PC-3 (cell line): Measurements from ENCODE around the gene CNGA2. TPM values are rescaled to one million over a fixed set of nuclear protein-coding genes. Genes with fewer than 3 reads are reported as not detected.

Experiments
- ATAC-seq: fragments of 200-7000 bp; cut with Tn5 transposase; 2 replicates; pipeline ENCODE4 v1.9.1; 2020; ENCODE audit warnings: mild to moderate bottlenecking, moderate library complexity
- BruUV-seq: library from RNA; stranded (reverse); fragments of 400-500 nt; replicated peaks from 2 replicates; lab custom pipeline; 2021; lab: Mats Ljungman, UMichigan
- CTCF ChIA-PET: fragments of 300-600 bp; sonication (Branson Sonifier 250); formaldehyde crosslinking; loops from one replicate; lab custom pipeline; 2022; ENCODE audit warnings: antibody characterized with exemption; lab: Charles Lee
- POLR2A ChIA-PET: fragments of 300-600 bp; sonication (Branson Sonifier 250); formaldehyde crosslinking; loops from one replicate; lab custom pipeline; 2022; ENCODE audit warnings: antibody characterized with exemption; ENCODE audit not compliant: unreplicated experiment; lab: Charles Lee
- DNase-seq: peaks from one replicate; pipeline ENCODE4 v3.0.0-alpha.2; 2015
- H2AFZ ChIP-seq: fragments of 300-600 bp; sonication (generic); 2 replicates; pipeline ENCODE4 v1.6.0; 2016; ENCODE audit warnings: antibody characterized with exemption, low read length
- H3F3A ChIP-seq: fragments of 300-600 bp; sonication (generic); one replicate; pipeline ENCODE4 v1.6.0; 2017; ENCODE audit warnings: antibody characterized with exemption, low read length, control low read depth, mild to moderate bottlenecking; ENCODE audit not compliant: unreplicated experiment
- H3K27ac ChIP-seq: fragments of 300-600 bp; sonication (generic); 2 replicates; pipeline ENCODE4 v1.5.1; 2016; ENCODE audit warnings: mild to moderate bottlenecking, low read length
- H3K27me3 ChIP-seq: fragments of 300-600 bp; sonication (generic); 2 replicates; pipeline ENCODE4 v1.6.1; 2016; ENCODE audit warnings: low read length, mixed read lengths
- H3K36me3 ChIP-seq: fragments of 300-600 bp; sonication (generic); 2 replicates; pipeline ENCODE4 v1.6.1; 2016; ENCODE audit warnings: low read depth, mixed run types, low read length, mixed read lengths
- H3K4me1 ChIP-seq: fragments of 300-600 bp; sonication (generic); 2 replicates; pipeline ENCODE4 v1.5.1; 2016; ENCODE audit warnings: low read length; ENCODE audit not compliant: insufficient read depth
- H3K4me2 ChIP-seq: fragments of 300-600 bp; sonication (generic); 2 replicates; pipeline ENCODE4 v1.6.0; 2016; ENCODE audit warnings: low read length
- H3K4me3 ChIP-seq: fragments of 300-600 bp; sonication (generic); 2 replicates; pipeline ENCODE4 v1.5.1; 2016; ENCODE audit warnings: mild to moderate bottlenecking, low read length, mixed read lengths
- H3K79me2 ChIP-seq: fragments of 300-600 bp; sonication (generic); 2 replicates; pipeline ENCODE4 v1.6.1; 2017; ENCODE audit warnings: low read length, mixed read lengths
- H3K9ac ChIP-seq: fragments of 300-600 bp; sonication (generic); 2 replicates; pipeline ENCODE4 v1.6.0; 2016; ENCODE audit warnings: mild to moderate bottlenecking, low read length
- H3K9me2 ChIP-seq: fragments of 300-600 bp; sonication (generic); replicated peaks from 2 replicates; pipeline ENCODE4 v1.6.1; 2016; ENCODE audit warnings: mixed run types, low read length, mixed read lengths
- H3K9me3 ChIP-seq: fragments of 300-600 bp; sonication (generic); 2 replicates; pipeline ENCODE4 v1.6.1; 2016; ENCODE audit warnings: low read length, mixed read lengths
- H4K20me1 ChIP-seq: fragments of 300-600 bp; sonication (generic); 2 replicates; pipeline ENCODE4 v1.6.1; 2016; ENCODE audit warnings: low read length, mixed read lengths
- CTCF ChIP-seq: fragments of 300-600 bp; sonication (generic); conservative IDR thresholded peaks from 2 replicates; pipeline ENCODE4 v1.5.1; 2017; ENCODE audit warnings: antibody characterized with exemption, low read depth, mild to moderate bottlenecking, low read length
- EZH2 ChIP-seq: fragments of 300-600 bp; sonication (generic); IDR thresholded peaks from one replicate; pipeline ENCODE4 v1.6.1; 2017; ENCODE audit warnings: antibody characterized with exemption, mild to moderate bottlenecking, low read length; ENCODE audit not compliant: unreplicated experiment
- EZH2phosphoT487 ChIP-seq: fragments of 300-600 bp; sonication (generic); IDR thresholded peaks from 2 replicates; pipeline ENCODE4 v1.6.1; 2018; ENCODE audit warnings: mild to moderate bottlenecking, antibody characterized with exemption, low read length, borderline replicate concordance
- intact Hi-C: fragments of 100-400 bp; cut with micrococcal nuclease; formaldehyde crosslinking; loops from 2 replicates; pipeline ENCODE4 v1.9.0; 2023
- total RNA-seq: library from RNA; depleted of rRNA; stranded (reverse); fragments of >200 nt; gene quantifications from 2 replicates; pipeline ENCODE4 v1.2.3, GENCODE V29; 2014

Gene CNGA2
- total RNA-seq, 1 experiment from 2014 or later: not detected

GRCh38 chrX:151713849-151714248 lies 20.7 kb upstream of the CNGA2 start:
- no peak overlapping the region for H2AFZ ChIP-seq
- H3K9ac ChIP-seq: no peak overlapping the region
- no peaks in the 10 kb centered on the region for H4K20me1 ChIP-seq
- no TSS peak for BruUV-seq
- no peak overlapping the region for H3K4me3 ChIP-seq
- no peak overlapping the region for H3K4me2 ChIP-seq
- intact Hi-C loops: no loop called here
- H3K9me2 ChIP-seq: no peaks in the 10 kb centered on the region
- H3K9me3 ChIP-seq: no peaks in the 10 kb centered on the region
- no peaks in the 10 kb centered on the region for H3K79me2 ChIP-seq
- ATAC-seq (no peak), DNase-seq (peak; percentile 47)
- H3F3A ChIP-seq: no peaks in the 10 kb centered on the region
- TF ChIP-seq CTCF (peak; percentile 58), EZH2phosphoT487 (no peak)
- no peak overlapping the region for H3K27ac ChIP-seq
- H3K27me3 ChIP-seq: no peaks in the 10 kb centered on the region
- ChIA-PET CTCF (no interaction called here), POLR2A (no interaction called here)
- H3K36me3 ChIP-seq: no peaks in the 10 kb centered on the region
- H3K4me1 ChIP-seq: no peaks in the 10 kb centered on the region

- no peaks in the 10 kb centered on the region for H4K20me1 ChIP-seq
- POLR2A ChIA-PET: no interaction called here
- no peak overlapping the region for H2AFZ ChIP-seq
- CTCF ChIA-PET: no interaction called here
- no peak overlapping the region for H3K9ac ChIP-seq
- no peaks in the 10 kb centered on the region for H3K9me3 ChIP-seq
- no peaks in the 10 kb centered on the region for H3K4me1 ChIP-seq
- intact Hi-C loops: no loop called here
- H3F3A ChIP-seq: no peaks in the 10 kb centered on the region
- no peaks in the 10 kb centered on the region for H3K36me3 ChIP-seq
- H3K9me2 ChIP-seq: no peaks in the 10 kb centered on the region
- ATAC-seq (no peak), DNase-seq (no peak)
- H3K4me2 ChIP-seq: no peak overlapping the region
- H3K79me2 ChIP-seq: no peaks in the 10 kb centered on the region
- H3K27me3 ChIP-seq: no peaks in the 10 kb centered on the region
- no TSS peak for BruUV-seq
- H3K4me3 ChIP-seq: no peak overlapping the region
- H3K27ac ChIP-seq: no peak overlapping the region
- TF ChIP-seq EZH2phosphoT487 (no peak), EZH2 (no peak), CTCF (no peak)
Measured at GRCh38 chrX:151714362-151714761, 20.2 kb upstream of the CNGA2 start.

GRCh38 chrX:151715752-151716151 lies 18.8 kb upstream of the CNGA2 start, which contains the start of gene FATE1:
Gene FATE1 (plus strand): TSS chrX:151716035. CDS start chrX:151716120, 85 bp downstream.
- Histone ChIP-seq H3K9me3 (no peaks in the 10 kb centered on the region), H3K27ac (no peak within 1 kb of the TSS), H3K4me2 (no peak within 1 kb of the TSS), H4K20me1 (no peaks in the 10 kb centered on the region), H2AFZ (no peak within 1 kb of the TSS), H3K4me1 (no peaks in the 10 kb centered on the region), H3K27me3 (no peaks in the 10 kb centered on the region), H3K9me2 (no peaks in the 10 kb centered on the region), H3K4me3 (no peak within 1 kb of the TSS), H3K79me2 (no peaks in the 10 kb centered on the region), H3K9ac (no peak within 1 kb of the TSS), H3K36me3 (no peaks in the 10 kb centered on the region), H3F3A (no peaks in the 10 kb centered on the region)
- no TSS peak for BruUV-seq
- POLR2A ChIA-PET: no interaction called here
- ATAC-seq: no peak
- intact Hi-C loops: no loop called here
- CTCF ChIA-PET: no interaction called here
- no peak for TF ChIP-seq EZH2
- no peak for TF ChIP-seq CTCF
- no peak for TF ChIP-seq EZH2phosphoT487
- DNase-seq: no peak
